ENCODE data around the gene MOGAT1. TPM values are rescaled to one million over a fixed set of nuclear protein-coding genes. Genes with fewer than 3 reads are reported as not detected.

The MOGAT1 gene
- total and polyA plus RNA-seq, 2 of the 13 experiments (the other 11 are each of a cell fraction or from before 2014, with no cell fraction given), result 0.98 to 4.3 TPM

DNA sequence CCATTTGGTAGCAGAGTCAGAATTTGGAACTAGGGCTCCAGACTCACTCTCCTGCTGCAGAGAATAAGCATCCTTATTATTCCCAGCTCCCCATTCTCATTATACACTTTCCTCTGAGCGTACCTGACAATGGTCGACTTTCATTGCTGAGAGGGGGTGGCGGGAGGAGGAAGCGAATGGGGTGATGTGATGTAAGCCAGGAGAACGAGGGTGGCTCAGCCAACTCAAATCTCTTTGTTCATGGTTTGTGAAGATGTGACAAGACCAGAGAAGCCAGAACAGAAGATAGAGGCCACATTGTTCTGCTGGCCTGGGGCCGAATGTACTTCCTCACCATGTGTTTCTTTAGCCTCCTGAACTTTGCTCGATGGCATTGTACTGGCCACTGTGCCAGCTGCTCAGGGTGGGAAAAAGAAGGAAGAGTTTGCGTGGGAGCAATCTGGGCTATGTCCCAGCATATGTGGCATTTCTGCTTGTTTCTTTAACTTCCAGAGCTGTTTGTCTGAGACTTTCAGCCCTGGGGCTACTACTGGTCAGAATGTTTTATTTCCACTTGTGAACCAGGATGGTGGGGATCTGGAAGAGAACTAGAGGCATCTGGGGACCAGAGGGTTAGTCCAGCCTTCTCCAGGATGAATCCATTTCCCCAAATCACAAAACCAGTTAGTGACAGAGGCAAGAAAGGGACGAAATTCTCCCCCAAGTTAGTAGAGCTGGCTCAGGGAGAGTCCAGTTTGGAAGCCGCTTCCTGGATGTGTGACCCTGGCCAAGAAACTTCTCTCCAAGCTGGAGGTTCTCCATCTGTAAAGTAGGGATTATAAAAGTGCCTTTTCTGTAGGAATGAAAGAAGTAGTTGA, 62.6 kb downstream of the MOGAT1 start (continued):
- TF ChIP-seq ZNF749 (CRISPR knock-in tag; IDR thresholded peaks at IDR 0.05; ENCODE audit: borderline replicate concordance), result no peak
- TF ChIP-seq SNRNP70 (IDR thresholded peaks at IDR 0.05; ENCODE audit: low read depth, low read length), result no peak
- TF ChIP-seq MAFK (conservative IDR thresholded peaks at IDR 0.05 in 1 of 2, IDR thresholded peaks at IDR 0.05 in 1 of 2; ENCODE audit: low read length in 2 of 2), result no peak
- no peak for TF ChIP-seq DNMT1 (CRISPR knock-in tag; IDR thresholded peaks at IDR 0.05)
- TF ChIP-seq REPIN1 (CRISPR knock-in tag; IDR thresholded peaks at IDR 0.05; ENCODE audit: borderline replicate concordance, low read depth), result peak; percentile 74; the same call in 1 of the 2 replicates
- no peak for TF ChIP-seq KLF12 (CRISPR knock-in tag; IDR thresholded peaks at IDR 0.05; ENCODE audit: borderline replicate concordance)
- TF ChIP-seq CHD4 (IDR thresholded peaks at IDR 0.05; ENCODE audit: borderline replicate concordance, low read length), result no peak; the same call in 1 of the 2 replicates
- peak; percentile 49; the same call in 1 of the 3 replicates for TF ChIP-seq MXI1 (IDR thresholded peaks at IDR 0.05; ENCODE audit: borderline replicate concordance, low read depth, low read length)
- TF ChIP-seq ZNF562 (CRISPR knock-in tag; IDR thresholded peaks at IDR 0.05; ENCODE audit: borderline replicate concordance), result no peak
- TF ChIP-seq NR1H2 (CRISPR knock-in tag; IDR thresholded peaks at IDR 0.05; ENCODE audit: borderline replicate concordance, low read depth), result no peak
- 0 out of 2 replicates have a peak, but pooled peaks have one; percentile 25 for TF ChIP-seq ZNF556 (CRISPR knock-in tag; IDR thresholded peaks at IDR 0.05; ENCODE audit: borderline replicate concordance)
- TF ChIP-seq, protein P1, sequence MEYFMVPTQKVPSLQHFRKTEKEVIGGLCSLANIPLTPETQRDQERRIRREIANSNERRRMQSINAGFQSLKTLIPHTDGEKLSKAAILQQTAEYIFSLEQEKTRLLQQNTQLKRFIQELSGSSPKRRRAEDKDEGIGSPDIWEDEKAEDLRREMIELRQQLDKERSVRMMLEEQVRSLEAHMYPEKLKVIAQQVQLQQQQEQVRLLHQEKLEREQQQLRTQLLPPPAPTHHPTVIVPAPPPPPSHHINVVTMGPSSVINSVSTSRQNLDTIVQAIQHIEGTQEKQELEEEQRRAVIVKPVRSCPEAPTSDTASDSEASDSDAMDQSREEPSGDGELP (IDR thresholded peaks at IDR 0.05; ENCODE audit: borderline replicate concordance, low read depth), result peak; percentile 96
- TF ChIP-seq ZNF326 (CRISPR knock-in tag; IDR thresholded peaks at IDR 0.05; ENCODE audit: borderline replicate concordance), result no peak
- TF ChIP-seq ARHGAP35 (CRISPR knock-in tag; IDR thresholded peaks at IDR 0.05; ENCODE audit: borderline replicate concordance), result no peak
- TF ChIP-seq PCBP1 (IDR thresholded peaks at IDR 0.05; ENCODE audit: borderline replicate concordance, low read depth, low read length), result no peak
- TF ChIP-seq CBX5 (CRISPR knock-in tag; IDR thresholded peaks at IDR 0.05; ENCODE audit: borderline replicate concordance), result peak; percentile 86
- no peak for TF ChIP-seq ATRX (CRISPR knock-in tag; IDR thresholded peaks at IDR 0.05; ENCODE audit: borderline replicate concordance)
- TF ChIP-seq PHB2 (IDR thresholded peaks at IDR 0.05; ENCODE audit: partially characterized antibody), result no peak
- 0 out of 2 replicates have a peak, but pooled peaks have one; percentile 21 for TF ChIP-seq KLF6 (CRISPR knock-in tag; IDR thresholded peaks at IDR 0.05)
- no peak for TF ChIP-seq MATR3 (CRISPR knock-in tag; IDR thresholded peaks at IDR 0.05)
- TF ChIP-seq, protein P2, sequence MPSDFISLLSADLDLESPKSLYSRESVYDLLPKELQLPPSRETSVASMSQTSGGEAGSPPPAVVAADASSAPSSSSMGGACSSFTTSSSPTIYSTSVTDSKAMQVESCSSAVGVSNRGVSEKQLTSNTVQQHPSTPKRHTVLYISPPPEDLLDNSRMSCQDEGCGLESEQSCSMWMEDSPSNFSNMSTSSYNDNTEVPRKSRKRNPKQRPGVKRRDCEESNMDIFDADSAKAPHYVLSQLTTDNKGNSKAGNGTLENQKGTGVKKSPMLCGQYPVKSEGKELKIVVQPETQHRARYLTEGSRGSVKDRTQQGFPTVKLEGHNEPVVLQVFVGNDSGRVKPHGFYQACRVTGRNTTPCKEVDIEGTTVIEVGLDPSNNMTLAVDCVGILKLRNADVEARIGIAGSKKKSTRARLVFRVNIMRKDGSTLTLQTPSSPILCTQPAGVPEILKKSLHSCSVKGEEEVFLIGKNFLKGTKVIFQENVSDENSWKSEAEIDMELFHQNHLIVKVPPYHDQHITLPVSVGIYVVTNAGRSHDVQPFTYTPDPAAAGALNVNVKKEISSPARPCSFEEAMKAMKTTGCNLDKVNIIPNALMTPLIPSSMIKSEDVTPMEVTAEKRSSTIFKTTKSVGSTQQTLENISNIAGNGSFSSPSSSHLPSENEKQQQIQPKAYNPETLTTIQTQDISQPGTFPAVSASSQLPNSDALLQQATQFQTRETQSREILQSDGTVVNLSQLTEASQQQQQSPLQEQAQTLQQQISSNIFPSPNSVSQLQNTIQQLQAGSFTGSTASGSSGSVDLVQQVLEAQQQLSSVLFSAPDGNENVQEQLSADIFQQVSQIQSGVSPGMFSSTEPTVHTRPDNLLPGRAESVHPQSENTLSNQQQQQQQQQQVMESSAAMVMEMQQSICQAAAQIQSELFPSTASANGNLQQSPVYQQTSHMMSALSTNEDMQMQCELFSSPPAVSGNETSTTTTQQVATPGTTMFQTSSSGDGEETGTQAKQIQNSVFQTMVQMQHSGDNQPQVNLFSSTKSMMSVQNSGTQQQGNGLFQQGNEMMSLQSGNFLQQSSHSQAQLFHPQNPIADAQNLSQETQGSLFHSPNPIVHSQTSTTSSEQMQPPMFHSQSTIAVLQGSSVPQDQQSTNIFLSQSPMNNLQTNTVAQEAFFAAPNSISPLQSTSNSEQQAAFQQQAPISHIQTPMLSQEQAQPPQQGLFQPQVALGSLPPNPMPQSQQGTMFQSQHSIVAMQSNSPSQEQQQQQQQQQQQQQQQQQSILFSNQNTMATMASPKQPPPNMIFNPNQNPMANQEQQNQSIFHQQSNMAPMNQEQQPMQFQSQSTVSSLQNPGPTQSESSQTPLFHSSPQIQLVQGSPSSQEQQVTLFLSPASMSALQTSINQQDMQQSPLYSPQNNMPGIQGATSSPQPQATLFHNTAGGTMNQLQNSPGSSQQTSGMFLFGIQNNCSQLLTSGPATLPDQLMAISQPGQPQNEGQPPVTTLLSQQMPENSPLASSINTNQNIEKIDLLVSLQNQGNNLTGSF (CRISPR knock-in tag; IDR thresholded peaks at IDR 0.05), result no peak
- TF ChIP-seq ZNF572 (CRISPR knock-in tag; IDR thresholded peaks at IDR 0.05), result no peak

All from HepG2 (cell line).